GM10248 (cell line): Measurements from ENCODE around the gene SLC35G2.

Experiments
- CTCF ChIA-PET: fragments of 300-600 bp; sonication (Branson Sonifier 250); formaldehyde crosslinking; extraction: SDS; loops from one replicate; lab custom pipeline; 2021; ENCODE audit warnings: antibody characterized with exemption; lab: Yijun Ruan, JAX
- POLR2A ChIA-PET: fragments of 350-650 bp; sonication (Branson Sonifier 250); formaldehyde crosslinking; extraction: SDS; loops from one replicate; lab custom pipeline; 2020; ENCODE audit warnings: antibody characterized with exemption; lab: Yijun Ruan, JAX
- DNase-seq: peaks from one replicate; pipeline ENCODE4 v3.0.0; 2012; ENCODE audit errors: extremely low spot score
- TF ChIP-seq, protein P1 (sequence below): IDR thresholded peaks from 2 replicates; pipeline ENCODE4 v1.5.1; 2012; ENCODE audit warnings: mild to moderate bottlenecking, low read depth; ENCODE audit errors: extremely low read depth, missing control alignments, control extremely low read depth

SLC35G2 gene

DNA sequence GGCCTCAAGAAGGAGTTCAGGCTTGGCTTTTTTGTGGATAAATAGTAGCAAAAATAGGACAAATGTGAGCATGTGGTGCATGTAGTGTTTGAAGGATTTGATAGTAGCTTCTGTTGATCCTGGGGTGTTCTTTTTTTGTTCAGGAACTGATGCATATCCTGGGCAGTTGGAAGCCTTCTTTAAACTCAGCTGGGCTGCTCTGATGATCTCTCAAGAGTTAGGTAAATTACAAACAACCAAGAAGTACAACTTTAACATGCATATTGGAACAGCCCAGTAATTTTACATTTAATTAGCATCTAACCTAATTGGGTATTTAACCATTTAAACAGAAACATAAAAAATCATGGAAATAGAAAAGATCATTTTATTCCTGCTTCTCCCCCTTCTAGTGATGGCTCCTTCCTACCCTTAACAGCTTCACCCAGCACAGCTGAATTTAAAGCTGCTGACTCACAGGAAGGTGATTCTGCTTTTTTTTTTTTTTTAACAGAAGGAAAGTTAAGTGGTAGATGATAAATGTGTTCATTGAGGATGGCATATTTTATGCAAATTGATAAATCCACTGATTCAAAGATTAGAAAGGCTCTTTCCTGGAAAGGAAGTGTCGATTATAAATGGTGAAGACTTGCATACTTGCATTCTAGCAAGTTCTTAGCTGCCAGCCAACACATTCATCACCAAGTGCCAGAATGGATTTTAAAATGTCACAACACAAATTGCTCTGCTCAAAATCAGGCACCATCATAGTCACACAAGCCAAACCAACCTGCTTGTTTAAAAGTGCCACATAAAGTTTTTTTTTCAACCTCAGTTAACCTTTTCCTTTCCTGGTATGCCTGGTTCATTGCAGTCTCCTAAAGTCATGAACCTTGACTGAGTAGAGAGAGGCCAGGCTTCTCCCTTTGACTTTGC lies 20.0 kb downstream of the SLC35G2 start:
- CTCF ChIA-PET: interaction anchor here (1.4 to 2.0 kb wide), 4 partner anchors 9 to 175 kb away, joined by 3 to 9 read pairs (median 6); partner anchors contain the start of gene NCK1
- TF ChIP-seq, protein P1, sequence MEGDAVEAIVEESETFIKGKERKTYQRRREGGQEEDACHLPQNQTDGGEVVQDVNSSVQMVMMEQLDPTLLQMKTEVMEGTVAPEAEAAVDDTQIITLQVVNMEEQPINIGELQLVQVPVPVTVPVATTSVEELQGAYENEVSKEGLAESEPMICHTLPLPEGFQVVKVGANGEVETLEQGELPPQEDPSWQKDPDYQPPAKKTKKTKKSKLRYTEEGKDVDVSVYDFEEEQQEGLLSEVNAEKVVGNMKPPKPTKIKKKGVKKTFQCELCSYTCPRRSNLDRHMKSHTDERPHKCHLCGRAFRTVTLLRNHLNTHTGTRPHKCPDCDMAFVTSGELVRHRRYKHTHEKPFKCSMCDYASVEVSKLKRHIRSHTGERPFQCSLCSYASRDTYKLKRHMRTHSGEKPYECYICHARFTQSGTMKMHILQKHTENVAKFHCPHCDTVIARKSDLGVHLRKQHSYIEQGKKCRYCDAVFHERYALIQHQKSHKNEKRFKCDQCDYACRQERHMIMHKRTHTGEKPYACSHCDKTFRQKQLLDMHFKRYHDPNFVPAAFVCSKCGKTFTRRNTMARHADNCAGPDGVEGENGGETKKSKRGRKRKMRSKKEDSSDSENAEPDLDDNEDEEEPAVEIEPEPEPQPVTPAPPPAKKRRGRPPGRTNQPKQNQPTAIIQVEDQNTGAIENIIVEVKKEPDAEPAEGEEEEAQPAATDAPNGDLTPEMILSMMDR: no peak
- DNase-seq: no peak
- POLR2A ChIA-PET: interaction anchor here (0.7 to 1.4 kb wide), 2 partner anchors 23 to 422 kb away, joined by 4 read pairs; partner anchors contain the start of gene NCK1

DNA sequence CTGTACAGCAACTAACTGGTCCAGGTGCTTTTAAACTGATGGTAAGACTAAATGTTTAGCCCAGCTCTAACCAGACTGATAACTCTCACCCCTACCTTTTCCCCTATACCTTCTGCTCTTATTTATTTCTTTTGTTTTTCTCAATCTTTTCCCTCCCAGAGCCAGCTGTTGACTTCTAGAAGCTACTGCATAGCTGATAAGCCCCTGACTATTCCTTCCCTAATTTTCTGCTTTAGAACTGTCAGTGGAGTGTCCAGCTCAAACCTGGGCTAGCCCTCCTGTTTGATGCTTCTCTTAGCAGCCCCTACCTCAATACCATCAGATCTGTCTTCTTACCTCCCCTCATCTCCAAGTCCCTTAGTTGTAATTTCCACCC lies 20.6 kb downstream of the SLC35G2 start:
- ChIA-PET POLR2A (interaction anchor here (0.7 to 1.4 kb wide), 2 partner anchors 22 to 422 kb away, joined by 4 read pairs; partner anchors contain the start of gene NCK1), CTCF (interaction anchor here (1.4 to 2.0 kb wide), 4 partner anchors 10 to 174 kb away, joined by 3 to 9 read pairs (median 6); partner anchors contain the start of gene NCK1)
- DNase-seq: no peak
- TF ChIP-seq, protein P1: no peak

DNA sequence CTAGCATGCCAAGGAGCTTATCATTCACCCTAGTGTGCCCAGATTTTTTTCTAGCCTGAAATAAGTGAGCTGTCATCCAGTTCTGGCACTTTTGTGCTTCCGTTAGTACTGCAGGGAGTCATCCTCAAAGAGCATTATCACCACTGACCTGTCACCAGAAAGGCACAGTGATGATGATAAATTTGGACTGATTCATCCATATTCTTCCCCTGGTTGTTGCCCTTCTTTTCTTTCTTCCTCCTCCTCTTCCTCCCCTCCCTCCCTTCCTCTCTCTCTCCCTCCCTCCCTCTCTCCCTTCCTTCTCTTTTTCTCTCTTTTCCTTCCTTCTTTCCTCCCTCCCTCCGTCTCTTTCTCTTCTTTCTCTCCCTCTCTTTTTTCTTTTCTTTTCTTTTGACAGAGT lies 21.3 kb downstream of the SLC35G2 start:
- ChIA-PET CTCF (interaction anchor here (1.2 to 2.0 kb wide), 4 partner anchors 9 to 174 kb away, joined by 3 to 9 read pairs (median 4); no protein-coding TSS in a partner anchor), POLR2A (interaction anchor here (1.4 kb wide), 1 partner anchor 22 kb away, joined by 4 read pairs; the partner anchor contains the start of gene NCK1)
- TF ChIP-seq, protein P1: no peak
- DNase-seq: no peak

DNA sequence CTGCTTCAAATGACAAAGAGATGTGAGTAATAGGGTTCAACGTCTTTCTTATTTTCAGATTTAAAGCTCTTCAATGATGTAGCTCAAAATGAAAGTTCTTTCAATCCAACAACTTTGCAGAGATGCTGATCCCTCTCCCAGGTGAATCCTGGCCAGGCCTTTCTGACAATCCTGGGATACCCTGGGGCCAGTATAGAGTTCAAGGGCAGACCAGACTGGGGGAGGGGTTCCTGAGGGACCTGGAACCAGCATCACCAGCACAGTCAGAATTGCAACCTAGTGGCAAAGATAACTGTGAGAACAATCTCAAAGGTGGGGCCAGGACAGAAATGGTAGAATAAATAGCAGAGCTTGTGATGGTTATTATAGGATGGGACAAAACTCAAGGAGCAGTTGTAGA lies 23.4 kb downstream of the SLC35G2 start:
- TF ChIP-seq, protein P1: no peak
- POLR2A ChIA-PET: no interaction called here
- DNase-seq: no peak
- CTCF ChIA-PET: interaction anchor here (1.0 to 2.1 kb wide), 4 partner anchors 19 to 190 kb away, joined by 3 to 5 read pairs (median 4); partner anchors contain the start of gene NCK1

DNA sequence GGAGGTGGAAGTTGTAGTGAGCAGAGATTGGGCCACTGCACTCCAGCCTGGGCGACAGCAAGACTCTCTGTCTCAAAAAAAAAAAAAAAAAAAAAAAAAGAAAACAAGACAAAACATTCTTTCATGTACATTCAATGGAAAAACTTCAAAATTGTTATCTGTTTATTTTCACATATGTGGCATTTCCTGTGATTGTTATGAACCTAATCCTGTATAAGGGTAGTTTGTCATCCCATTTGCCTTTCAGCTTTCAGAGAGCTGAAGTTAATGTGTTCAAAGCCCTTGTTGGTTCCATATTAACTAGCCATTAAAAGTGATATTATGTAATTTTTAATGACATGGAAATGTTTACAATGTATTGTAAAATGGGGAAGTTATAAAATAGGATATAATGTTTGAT lies 25.8 kb downstream of the SLC35G2 start:
- TF ChIP-seq, protein P1: no peak
- DNase-seq: no peak
- ChIA-PET CTCF (interaction anchor here (1.2 kb wide), 1 partner anchor 15 kb away, joined by 4 read pairs; no protein-coding TSS in a partner anchor), POLR2A (no interaction called here)

DNA sequence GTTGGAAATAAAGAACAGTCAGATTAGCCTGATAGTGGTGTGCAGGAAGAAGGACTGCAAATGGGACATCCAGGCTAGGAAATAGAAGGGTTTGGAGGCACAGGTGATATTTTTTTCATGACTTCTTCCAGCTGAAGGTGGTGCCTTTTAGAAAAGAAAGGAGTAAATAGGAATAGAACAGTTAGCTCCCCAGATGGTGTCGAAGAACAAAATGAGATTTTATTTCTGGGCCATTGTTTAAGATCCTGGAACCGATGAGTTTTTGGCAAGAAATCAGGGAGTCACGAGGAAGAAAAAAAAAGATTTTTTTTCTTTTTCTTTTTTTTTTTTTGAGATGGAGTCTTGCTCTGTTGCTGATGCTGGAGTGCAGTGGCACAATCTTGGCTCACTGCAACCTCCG lies 33.3 kb downstream of the SLC35G2 start:
- DNase-seq: no peak
- ChIA-PET POLR2A (no interaction called here), CTCF (interaction anchor here (0.7 to 2.8 kb wide), 2 partner anchors 9 to 46 kb away, joined by 3 to 13 read pairs; partner anchors contain the start of gene NCK1)
- TF ChIP-seq, protein P1: no peak
